Muscle layer of duodenum (tissue), 2 donors: Measurements from ENCODE around the gene RAB36.
"Not testable (repeated sequence)": the region's sequence is repeated elsewhere in the genome, so short reads cannot be mapped to it uniquely, and the experiment has no call there.

ENCODE experiments used
- H3K27ac ChIP-seq: one replicate; pipeline ENCODE4 v1.7.0; 2013; ENCODE audit warnings: mild to moderate bottlenecking, low read length
- H3K27me3 ChIP-seq: one replicate; pipeline ENCODE4 v1.7.0; 2013; ENCODE audit warnings: low read depth, mild to moderate bottlenecking, control low read depth, low read length
- H3K36me3 ChIP-seq, 2 donors: one replicate each; pipeline ENCODE4 v1.7.0; 2013; ENCODE audit warnings: low read length in 2 of 2, control low read depth in 1 of 2, mild to moderate bottlenecking in 1 of 2; ENCODE audit not compliant: insufficient read depth in 2 of 2, control insufficient read depth in 1 of 2
- H3K4me1 ChIP-seq, 2 donors: one replicate each; pipeline ENCODE4 v1.7.0; 2013; ENCODE audit warnings: low read length in 2 of 2, mild to moderate bottlenecking in 2 of 2, control low read depth in 1 of 2, moderate library complexity in 1 of 2; ENCODE audit not compliant: insufficient read depth in 2 of 2, control insufficient read depth in 1 of 2
- H3K4me3 ChIP-seq, 2 donors: one replicate each; pipeline ENCODE4 v1.7.0; 2013; ENCODE audit warnings: low read length in 2 of 2, low read depth in 1 of 2, mild to moderate bottlenecking in 1 of 2
- H3K9me3 ChIP-seq, 2 donors: one replicate each; pipeline ENCODE4 v1.7.0; 2013; ENCODE audit warnings: low read length in 2 of 2, control low read depth in 1 of 2, mild to moderate bottlenecking in 1 of 2; ENCODE audit not compliant: control insufficient read depth in 1 of 2
- donor health status: healthy.

The RAB36 gene

DNA sequence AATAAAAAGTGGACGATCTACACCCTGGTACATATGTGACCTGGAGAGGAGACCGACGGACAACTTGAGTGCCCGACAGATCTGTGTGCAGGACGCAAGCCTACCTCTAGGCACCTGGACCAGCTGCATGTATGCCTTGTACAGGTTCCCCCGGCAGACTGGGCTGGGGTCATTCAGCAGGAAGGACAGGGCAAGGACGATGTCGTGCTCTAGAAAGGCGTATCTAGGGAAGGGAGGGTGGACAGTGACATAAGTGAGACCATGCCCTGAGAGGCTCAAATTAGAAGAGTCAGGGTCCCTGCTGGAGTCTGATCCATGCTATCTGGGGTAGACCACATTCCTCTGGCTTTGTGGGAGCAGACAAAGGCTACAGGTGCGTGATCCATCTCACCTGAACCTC, 11.4 kb upstream of the RAB36 start:
- Histone ChIP-seq H3K9me3 (no peaks in the 10 kb centered on the region), H3K36me3 (no peaks in the 10 kb centered on the region), H3K27ac (no peak overlapping the region), H3K4me1 (no peaks in the 10 kb centered on the region), H3K4me3 (no peak overlapping the region), H3K27me3 (no peaks in the 10 kb centered on the region)

DNA sequence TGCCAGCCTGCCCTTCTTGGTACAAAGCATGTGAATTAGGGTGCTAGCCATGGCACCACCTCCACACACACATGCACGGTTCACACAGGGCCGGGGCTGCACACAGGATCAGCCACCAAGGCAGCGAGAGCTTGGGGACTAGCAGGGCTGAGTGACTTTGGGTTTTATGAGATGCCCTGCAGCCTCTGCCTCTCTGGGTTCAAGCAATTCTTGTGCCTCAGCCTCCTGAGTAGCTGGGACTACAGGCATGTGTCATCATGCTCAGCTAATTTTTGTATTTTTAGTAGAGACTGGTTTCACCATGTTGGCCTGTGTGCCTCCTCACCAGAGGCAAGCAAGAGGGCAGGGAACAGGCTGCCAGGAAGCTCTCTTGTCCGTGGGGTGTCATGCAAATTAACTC, 8.3 kb upstream of the RAB36 start:
- H3K4me3 ChIP-seq, H3K4me1 ChIP-seq, H3K36me3 ChIP-seq, H3K27ac ChIP-seq, H3K9me3 ChIP-seq, H3K27me3 ChIP-seq: not testable (repeated sequence)

DNA sequence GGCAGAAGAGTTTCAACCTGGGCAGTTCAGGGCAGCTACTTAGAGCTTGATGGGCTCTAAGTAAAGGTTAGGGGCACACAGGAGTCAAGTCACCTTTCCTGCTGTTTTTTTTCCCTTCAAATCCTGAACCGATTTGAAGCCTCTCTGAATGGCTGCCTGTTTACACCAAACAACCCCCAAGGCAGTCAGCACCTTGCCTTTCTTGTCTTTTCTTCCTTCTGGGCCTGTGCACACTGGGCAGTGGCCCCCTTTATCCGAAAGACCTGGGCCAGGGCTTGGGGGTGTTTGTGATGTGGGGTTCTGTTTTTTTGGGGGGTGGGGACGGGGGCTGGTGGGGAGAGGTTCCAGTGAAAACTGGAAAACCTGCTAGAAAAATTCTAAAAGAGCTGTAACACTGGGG, 7.8 kb upstream of the RAB36 start:
- Histone ChIP-seq H3K27me3 (no peaks in the 10 kb centered on the region), H3K4me1 (peaks cover 4 to 12% of the 10 kb centered on the region in 2 donors), H3K4me3 (no peak overlapping the region), H3K27ac (no peak overlapping the region), H3K36me3 (no peaks in the 10 kb centered on the region), H3K9me3 (no peaks in the 10 kb centered on the region)

DNA sequence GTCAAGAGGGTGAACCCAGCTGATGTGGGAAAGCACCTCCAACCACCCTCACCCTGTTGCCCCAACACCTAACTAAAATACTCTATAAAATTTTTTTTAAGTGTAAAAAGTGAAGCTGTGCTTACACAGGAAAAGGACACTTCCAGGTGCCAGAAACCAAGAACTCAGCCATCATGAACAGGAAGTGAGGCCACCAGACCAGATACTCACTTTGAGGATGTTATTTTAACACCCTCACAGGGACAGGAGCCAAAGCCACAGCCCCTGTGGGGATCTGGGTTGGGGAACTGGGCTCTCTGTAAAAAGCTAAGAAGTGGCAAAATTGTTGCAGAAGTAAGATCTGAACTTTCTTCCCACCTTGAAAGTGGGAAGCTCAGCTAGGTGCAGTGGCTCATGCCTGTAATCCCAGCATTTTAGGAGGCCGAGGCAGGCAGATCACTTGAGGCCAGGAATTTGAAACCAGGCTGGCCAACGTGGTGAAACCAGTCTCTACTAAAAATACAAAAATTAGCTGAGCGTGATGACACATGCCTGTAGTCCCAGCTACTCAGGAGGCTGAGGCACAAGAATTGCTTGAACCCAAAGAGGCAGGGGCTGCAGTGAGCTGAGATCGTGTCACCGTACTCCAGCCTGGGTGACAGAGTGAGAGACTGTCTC, 7.2 kb upstream of the RAB36 start:
- Histone ChIP-seq H3K36me3 (no peaks in the 10 kb centered on the region), H3K27me3 (no peaks in the 10 kb centered on the region), H3K27ac (no peak overlapping the region), H3K4me1 (peaks cover 4 to 13% of the 10 kb centered on the region in 2 donors), H3K9me3 (no peaks in the 10 kb centered on the region), H3K4me3 (no peak overlapping the region)

DNA sequence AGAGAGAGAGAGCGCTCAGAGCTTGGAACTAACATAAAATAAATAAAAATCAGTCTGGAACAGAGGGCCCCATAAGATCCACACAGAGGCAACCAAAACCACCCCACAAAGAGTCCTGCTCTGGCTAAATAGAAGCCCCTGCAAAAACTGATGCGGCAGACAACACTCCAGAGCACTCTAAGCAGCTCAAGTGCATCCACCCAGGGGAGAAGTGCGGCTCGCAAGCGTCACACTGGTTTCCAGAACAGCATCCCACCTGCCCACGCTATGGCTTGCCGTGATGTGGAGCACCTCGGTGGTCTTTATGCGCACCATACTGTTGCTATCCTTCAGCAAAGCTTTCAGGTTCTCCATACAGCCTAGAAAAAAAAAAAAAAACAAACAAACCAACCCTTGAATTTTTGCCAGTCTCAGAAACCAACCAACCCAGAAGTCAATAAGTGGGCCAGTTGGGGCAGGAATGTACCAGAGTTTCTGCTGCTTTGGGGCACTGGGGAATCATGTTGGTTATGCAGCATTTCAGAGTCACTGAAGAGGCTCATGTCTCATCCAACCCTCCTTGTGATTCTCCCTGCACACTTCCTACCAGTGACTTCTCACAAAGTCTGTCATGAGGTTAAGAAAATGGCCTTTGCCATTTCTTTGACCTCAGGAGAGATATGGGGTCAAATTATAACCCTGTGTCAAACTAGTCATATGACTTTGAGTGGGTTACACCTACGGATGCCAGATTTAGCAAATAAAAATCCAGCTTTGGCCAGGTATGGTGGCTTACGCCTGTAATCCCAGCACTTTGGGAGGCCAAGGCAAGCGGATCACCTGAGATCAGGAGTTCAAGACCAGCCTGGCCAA, 6.5 kb upstream of the RAB36 start:
- Histone ChIP-seq H3K4me3 (no peak overlapping the region), H3K27ac (no peak overlapping the region), H3K9me3 (no peaks in the 10 kb centered on the region), H3K27me3 (no peaks in the 10 kb centered on the region), H3K4me1 (peaks cover 4 to 13% of the 10 kb centered on the region in 2 donors), H3K36me3 (no peaks in the 10 kb centered on the region)

DNA sequence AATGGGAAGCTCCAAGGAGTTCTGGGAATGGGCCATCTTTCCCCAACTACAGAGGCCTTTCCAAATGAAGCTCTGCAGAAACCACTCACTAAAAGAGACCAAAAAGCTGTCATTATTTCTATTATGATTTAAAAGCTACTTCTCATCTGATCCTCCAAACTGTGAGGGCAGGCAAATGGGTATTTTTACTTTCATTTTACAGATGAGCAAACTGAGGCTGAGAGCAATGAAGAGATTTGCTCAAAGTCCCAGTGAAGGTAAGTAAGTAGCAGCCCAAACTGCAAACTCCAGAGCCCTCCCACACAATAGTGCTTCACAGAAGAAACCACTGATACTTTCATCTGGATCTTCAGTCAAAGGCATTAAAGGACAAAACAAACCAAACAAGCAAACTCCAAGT, 4.9 kb upstream of the RAB36 start:
- H3K36me3 ChIP-seq: no peaks in the 10 kb centered on the region
- H3K27ac ChIP-seq: no peak overlapping the region
- peaks cover 4 to 13% of the 10 kb centered on the region in 2 donors for H3K4me1 ChIP-seq
- no peak overlapping the region for H3K4me3 ChIP-seq
- no peaks in the 10 kb centered on the region for H3K27me3 ChIP-seq
- H3K9me3 ChIP-seq: no peaks in the 10 kb centered on the region

DNA sequence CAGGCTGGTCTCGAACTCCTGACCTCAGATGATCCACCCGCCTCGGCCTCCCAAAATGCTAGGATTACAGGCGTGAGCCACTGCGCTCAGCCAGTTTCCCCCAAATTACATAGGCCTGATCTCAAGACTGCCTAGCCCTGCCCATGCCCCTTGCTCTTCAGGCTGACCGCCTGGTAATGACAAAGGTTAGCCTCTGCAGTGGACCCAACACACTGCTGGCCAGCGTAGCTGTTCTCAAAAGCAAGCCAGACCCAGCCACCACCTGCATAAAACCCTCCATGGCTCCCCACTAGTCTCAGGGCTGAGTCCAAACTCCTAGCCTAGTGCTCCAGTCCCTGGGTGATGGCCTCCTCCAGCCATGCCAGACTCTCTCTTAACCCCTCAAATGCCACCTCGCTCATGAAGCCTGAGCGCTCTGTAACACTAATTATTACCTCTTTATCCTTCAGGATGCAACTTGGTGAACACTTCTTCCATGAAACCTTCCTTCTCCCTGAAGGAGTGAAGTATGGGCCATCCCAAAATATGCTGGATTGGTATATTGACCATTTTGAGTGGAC, 2.7 kb upstream of the RAB36 start:
- Histone ChIP-seq H3K4me3 (peak overlapping the region in 1 of 2 donors; percentile 39), H3K36me3 (no peaks in the 10 kb centered on the region), H3K27ac (peak overlapping the region; percentile 40), H3K9me3 (no peaks in the 10 kb centered on the region), H3K27me3 (no peaks in the 10 kb centered on the region), H3K4me1 (peaks cover 4 to 14% of the 10 kb centered on the region in 2 donors)

DNA sequence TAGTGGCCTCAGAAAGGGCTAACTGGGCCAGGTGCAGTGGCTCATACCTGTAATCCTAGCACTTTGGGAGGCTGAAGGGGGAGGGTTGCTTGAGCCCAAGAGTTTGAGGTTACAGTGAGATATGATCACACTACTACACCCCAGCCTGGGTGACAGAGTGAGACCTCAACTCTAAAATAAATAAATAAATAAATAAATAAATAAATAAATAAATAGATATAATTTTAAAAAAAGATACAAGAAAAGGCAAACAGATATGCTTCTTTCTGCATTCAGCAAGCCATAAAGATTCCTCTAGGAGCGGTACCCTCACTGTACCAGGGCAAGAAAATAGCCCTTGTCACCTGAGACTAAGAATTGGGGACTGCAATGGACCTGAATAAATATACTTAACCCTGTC, 2.2 kb upstream of the RAB36 start:
- Histone ChIP-seq H3K9me3 (no peaks in the 10 kb centered on the region), H3K4me1 (peaks cover 4 to 19% of the 10 kb centered on the region in 2 donors), H3K4me3 (no peak overlapping the region), H3K27me3 (no peaks in the 10 kb centered on the region), H3K27ac (no peak overlapping the region), H3K36me3 (no peaks in the 10 kb centered on the region)

DNA sequence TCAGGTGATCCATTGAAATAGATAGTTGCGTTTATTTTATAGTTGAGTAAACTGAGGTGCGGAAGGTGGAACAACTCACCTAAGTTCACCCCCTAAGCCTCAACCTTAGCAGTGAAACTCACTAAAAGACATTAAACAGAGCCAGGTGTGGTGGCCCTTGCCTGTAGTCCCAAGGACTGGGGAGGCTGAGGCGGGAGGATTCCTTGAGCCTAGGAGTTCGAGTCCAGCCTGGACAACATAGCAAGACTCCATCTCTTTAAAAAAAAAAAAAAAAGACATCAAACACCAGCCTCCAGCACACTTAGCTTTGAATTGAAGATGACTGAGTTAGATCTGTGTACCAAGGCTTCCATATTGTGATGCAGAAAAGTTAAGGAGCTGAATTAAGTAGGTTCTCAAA, 845 bp upstream of the RAB36 start:
- no peaks in the 10 kb centered on the region for H3K9me3 ChIP-seq
- peaks cover 4 to 20% of the 10 kb centered on the region in 2 donors for H3K4me1 ChIP-seq
- no peaks in the 10 kb centered on the region for H3K27me3 ChIP-seq
- H3K27ac ChIP-seq: peak overlapping the region; percentile 78
- peaks cover 0 to under 1% of the 10 kb centered on the region in 2 donors for H3K36me3 ChIP-seq
- H3K4me3 ChIP-seq: peak overlapping the region; percentile 53 to 64

DNA sequence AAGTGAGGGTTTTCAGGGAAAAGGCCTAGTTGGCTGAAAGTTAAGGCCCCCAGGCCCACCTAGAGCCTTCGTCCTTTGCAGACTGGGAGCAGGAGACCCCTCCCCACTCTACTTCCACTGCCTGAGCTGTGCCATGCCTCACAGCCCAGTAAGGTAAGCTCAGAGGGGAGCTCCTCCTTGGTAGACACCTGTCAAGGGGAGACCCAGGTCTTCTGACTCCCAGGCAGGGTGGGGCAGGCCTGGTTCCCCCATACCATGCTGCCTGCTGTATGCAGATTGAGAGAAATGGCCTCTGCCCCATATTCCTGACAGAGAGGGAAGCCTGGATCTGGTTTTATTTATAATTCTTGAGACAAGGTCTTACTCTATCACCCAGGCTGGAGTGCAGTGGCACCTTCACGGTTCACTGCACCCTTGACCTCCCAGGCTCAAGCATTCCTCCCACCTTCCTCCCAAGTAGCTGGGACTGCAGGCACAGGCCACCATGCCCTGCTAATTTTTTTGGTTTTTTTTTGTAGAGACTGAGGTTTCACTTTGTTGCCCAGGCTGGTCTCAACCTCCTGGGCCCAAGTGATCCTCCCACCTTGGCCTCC, 697 bp downstream of the RAB36 start:
- peaks cover 4 to 20% of the 10 kb centered on the region in 2 donors for H3K4me1 ChIP-seq
- peaks cover 0 to 6% of the 10 kb centered on the region in 2 donors for H3K36me3 ChIP-seq
- H3K4me3 ChIP-seq: peak overlapping the region; percentile 48 to 64
- H3K9me3 ChIP-seq: no peaks in the 10 kb centered on the region
- H3K27me3 ChIP-seq: no peaks in the 10 kb centered on the region
- peak overlapping the region; percentile 63 for H3K27ac ChIP-seq

DNA sequence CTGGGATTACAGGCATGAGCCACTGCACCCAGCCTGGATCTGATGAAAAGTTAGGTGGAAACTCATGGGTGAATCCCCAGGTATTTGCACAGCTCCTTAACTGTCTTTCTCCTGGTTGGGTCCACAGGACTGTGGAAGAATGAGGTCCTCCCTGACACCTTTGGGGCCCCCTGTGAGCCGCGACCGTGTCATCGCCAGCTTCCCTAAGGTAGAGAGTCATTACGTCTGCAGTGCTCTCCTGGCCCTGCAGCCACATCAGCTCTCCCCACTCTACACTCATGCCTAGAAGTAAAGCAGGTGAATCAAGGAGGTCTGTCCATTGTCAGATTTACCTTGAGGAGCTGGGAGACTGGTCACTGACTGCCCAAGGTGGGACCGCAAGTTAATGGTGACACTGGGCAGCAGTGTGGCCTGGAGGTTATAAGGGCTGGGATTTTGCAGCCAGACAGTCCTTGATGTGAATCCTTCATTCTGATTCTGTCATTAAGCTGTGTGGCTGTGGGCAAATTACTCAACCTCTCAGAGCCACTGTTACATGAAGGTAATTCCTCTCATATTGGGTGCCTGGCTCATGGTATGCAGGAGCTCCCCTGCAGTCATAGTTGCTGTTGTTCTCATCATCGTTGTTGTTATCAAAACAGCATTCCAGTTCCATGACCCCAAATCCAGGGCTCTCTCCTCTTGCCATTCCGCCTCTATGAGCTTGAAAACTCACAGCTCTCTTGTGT, 1.4 kb downstream of the RAB36 start:
- no peaks in the 10 kb centered on the region for H3K27me3 ChIP-seq
- peaks cover 0 to 6% of the 10 kb centered on the region in 2 donors for H3K36me3 ChIP-seq
- H3K4me1 ChIP-seq: peaks cover under 1 to 16% of the 10 kb centered on the region in 2 donors
- H3K4me3 ChIP-seq: no peak overlapping the region
- H3K9me3 ChIP-seq: no peaks in the 10 kb centered on the region
- H3K27ac ChIP-seq: peak overlapping the region; percentile 21
